IMR-90 (cell line): ENCODE data around the gene DOK4. TPM values are rescaled to one million over a fixed set of nuclear protein-coding genes. Genes with fewer than 3 reads are reported as not detected.

Source experiments
- ATAC-seq: fragments of 200-7000 bp; cut with Tn5 transposase; 2 replicates; pipeline ENCODE4 v1.9.1; 2020; ENCODE audit warnings: low read depth, mild to moderate bottlenecking, moderate library complexity
- BruUV-seq: library from RNA; stranded (reverse); fragments of 400-500 nt; replicated peaks from 2 replicates; lab custom pipeline; 2021; lab: Mats Ljungman, UMichigan
- CTCF ChIA-PET: fragments of 300-600 bp; formaldehyde crosslinking; extraction: SDS; loops from one replicate; lab custom pipeline; 2021; ENCODE audit warnings: antibody characterized with exemption; lab: Yijun Ruan, JAX
- POLR2A ChIA-PET: fragments of 300-600 bp; sonication (Branson Sonifier 250); formaldehyde crosslinking; loops from one replicate; lab custom pipeline; 2022; ENCODE audit warnings: antibody characterized with exemption; ENCODE audit not compliant: unreplicated experiment; lab: Charles Lee
- DNase-seq: peaks from one replicate; pipeline ENCODE4 v3.0.0; 2013
- H2AFZ ChIP-seq: replicated peaks from 2 replicates; pipeline ENCODE3; 2013; ENCODE audit warnings: low read length, mild to moderate bottlenecking; ENCODE audit not compliant: poor library complexity
- H2AK5ac ChIP-seq: 2 replicates; pipeline ENCODE4 v1.6.1; 2013; ENCODE audit warnings: low read depth, low read length, inconsistent platforms
- H2AK9ac ChIP-seq: replicated peaks from 2 replicates; pipeline ENCODE3; 2013; ENCODE audit warnings: mild to moderate bottlenecking, low read depth, low read length, moderate library complexity; ENCODE audit not compliant: poor library complexity
- H2BK120ac ChIP-seq: 2 replicates; pipeline ENCODE4 v1.6.1; 2013; ENCODE audit warnings: low read depth, low read length, inconsistent platforms
- H2BK15ac ChIP-seq: 3 replicates; pipeline ENCODE4 v1.6.1; 2013; ENCODE audit warnings: low read depth, low read length, inconsistent platforms
- H2BK20ac ChIP-seq: 2 replicates; pipeline ENCODE4 v1.6.1; 2013; ENCODE audit warnings: low read depth, mild to moderate bottlenecking, inconsistent platforms, low read length, moderate library complexity
- H2BK5ac ChIP-seq: 2 replicates; pipeline ENCODE4 v1.6.1; 2013; ENCODE audit warnings: mild to moderate bottlenecking, low read depth, low read length, inconsistent platforms; ENCODE audit not compliant: poor library complexity, severe bottlenecking
- H3K14ac ChIP-seq: replicated peaks from 2 replicates; pipeline ENCODE4 v1.6.1; 2013; ENCODE audit warnings: low read depth, low read length, inconsistent platforms
- H3K18ac ChIP-seq: 2 replicates; pipeline ENCODE4 v1.6.1; 2013; ENCODE audit warnings: low read depth, low read length, control low read depth
- H3K23ac ChIP-seq: 2 replicates; pipeline ENCODE4 v1.6.1; 2013; ENCODE audit warnings: low read depth, low read length, inconsistent platforms
- H3K27ac ChIP-seq: 2 replicates; pipeline ENCODE4 v1.5.1; 2013; ENCODE audit warnings: mild to moderate bottlenecking, control low read depth, low read length; ENCODE audit not compliant: insufficient read depth
- H3K27me3 ChIP-seq: 2 replicates; pipeline ENCODE4 v1.6.1; 2013; ENCODE audit warnings: low read length; ENCODE audit not compliant: control insufficient read depth, insufficient read depth
- H3K36me3 ChIP-seq: 2 replicates; pipeline ENCODE4 v1.6.1; 2013; ENCODE audit warnings: low read length, mixed read lengths; ENCODE audit not compliant: control insufficient read depth, insufficient read depth
- H3K4ac ChIP-seq: 2 replicates; pipeline ENCODE4 v1.6.1; 2013; ENCODE audit warnings: low read depth, low read length, inconsistent platforms
- H3K4me1 ChIP-seq: 2 replicates; pipeline ENCODE4 v1.6.1; 2013; ENCODE audit warnings: low read length, mixed read lengths; ENCODE audit not compliant: control insufficient read depth, insufficient read depth
- H3K4me2 ChIP-seq: 2 replicates; pipeline ENCODE4 v1.6.1; 2013; ENCODE audit warnings: low read depth, mild to moderate bottlenecking, control low read depth, low read length, moderate library complexity
- H3K4me3 ChIP-seq: 2 replicates; pipeline ENCODE4 v1.5.1; 2013; ENCODE audit warnings: low read depth, mild to moderate bottlenecking, control low read depth, low read length, moderate library complexity; ENCODE audit not compliant: insufficient read depth
- H3K56ac ChIP-seq: 2 replicates; pipeline ENCODE4 v1.6.1; 2013; ENCODE audit warnings: low read length, inconsistent platforms; ENCODE audit not compliant: insufficient read depth; ENCODE audit errors: extremely low read depth
- H3K79me1 ChIP-seq, 2 experiments: 2 replicates each; pipeline ENCODE4 v1.6.1; 2013; ENCODE audit warnings: low read length in 2 of 2, inconsistent platforms in 1 of 2, low read depth in 1 of 2
- H3K9ac ChIP-seq: 2 replicates; pipeline ENCODE4 v1.6.1; 2013; ENCODE audit warnings: low read depth, low read length, control low read depth
- H3K9me1 ChIP-seq: 2 replicates; pipeline ENCODE4 v1.6.1; 2013; ENCODE audit warnings: low read length, inconsistent platforms; ENCODE audit not compliant: insufficient read depth
- H3K9me3 ChIP-seq: 2 replicates; pipeline ENCODE4 v1.6.1; 2013; ENCODE audit warnings: low read length; ENCODE audit not compliant: control insufficient read depth, insufficient read depth
- H4K20me1 ChIP-seq: 2 replicates; pipeline ENCODE4 v1.6.1; 2013; ENCODE audit warnings: low read length, inconsistent platforms; ENCODE audit not compliant: insufficient read depth
- H4K5ac ChIP-seq: 2 replicates; pipeline ENCODE4 v1.6.1; 2013; ENCODE audit warnings: mild to moderate bottlenecking, low read depth, low read length, control low read depth
- H4K8ac ChIP-seq, 2 experiments: 2 replicates each; pipeline ENCODE4 v1.6.1; 2013; ENCODE audit warnings: low read depth in 2 of 2, low read length in 2 of 2, control low read depth in 1 of 2, inconsistent platforms in 1 of 2
- H4K91ac ChIP-seq: 2 replicates; pipeline ENCODE4 v1.6.1; 2013; ENCODE audit warnings: low read depth, low read length, inconsistent platforms; ENCODE audit not compliant: insufficient read depth
- BHLHE40 ChIP-seq: fragments of 150-350 bp; IDR thresholded peaks from 2 replicates; pipeline ENCODE4 v1.6.1; 2016; ENCODE audit warnings: mild to moderate bottlenecking, low read depth, low read length
- CEBPB ChIP-seq: IDR thresholded peaks from 2 replicates; pipeline ENCODE4 v1.6.1; 2012; ENCODE audit warnings: low read depth, low read length, improper control_type of control experiment
- CHD1 ChIP-seq: IDR thresholded peaks from 2 replicates; pipeline ENCODE4 v1.6.1; 2012; ENCODE audit warnings: low read depth, low read length, improper control_type of control experiment
- FOS ChIP-seq: fragments of 150-350 bp; IDR thresholded peaks from 2 replicates; pipeline ENCODE4 v1.6.1; 2016; ENCODE audit warnings: low read depth, low read length
- MAFK ChIP-seq: IDR thresholded peaks from 2 replicates; pipeline ENCODE4 v1.6.1; 2012; ENCODE audit warnings: low read depth, low read length, improper control_type of control experiment
- MAZ ChIP-seq: IDR thresholded peaks from 2 replicates; pipeline ENCODE4 v1.6.1; 2012; ENCODE audit warnings: low read depth, mild to moderate bottlenecking, low read length, improper control_type of control experiment, moderate library complexity, borderline replicate concordance
- MXI1 ChIP-seq: IDR thresholded peaks from 2 replicates; pipeline ENCODE4 v1.6.1; 2012; ENCODE audit warnings: low read depth, mild to moderate bottlenecking, low read length, moderate library complexity, borderline replicate concordance
- NFE2L2 ChIP-seq: fragments of 150-350 bp; IDR thresholded peaks from 2 replicates; pipeline ENCODE4 v1.6.1; 2016; ENCODE audit warnings: low read depth, mild to moderate bottlenecking, low read length
- POLR2A ChIP-seq: IDR thresholded peaks from 2 replicates; pipeline ENCODE4 v1.6.1; 2012; ENCODE audit warnings: mild to moderate bottlenecking, low read depth, low read length
- RAD21 ChIP-seq: IDR thresholded peaks from 2 replicates; pipeline ENCODE4 v1.6.1; 2012; ENCODE audit warnings: low read length, improper control_type of control experiment
- RCOR1 ChIP-seq: IDR thresholded peaks from 2 replicates; pipeline ENCODE4 v1.6.1; 2012; ENCODE audit warnings: mild to moderate bottlenecking, low read length, improper control_type of control experiment; ENCODE audit not compliant: insufficient replicate concordance
- RFX5 ChIP-seq: IDR thresholded peaks from 2 replicates; pipeline ENCODE4 v1.8.0; 2012; ENCODE audit warnings: low read depth, mild to moderate bottlenecking, low read length, moderate library complexity
- SMC3 ChIP-seq: fragments of 150-350 bp; IDR thresholded peaks from 2 replicates; pipeline ENCODE4 v1.6.1; 2016; ENCODE audit warnings: low read depth, mild to moderate bottlenecking, antibody characterized with exemption, low read length, moderate library complexity
- WGBS, 2 experiments: methylation state at CpG; one replicate each; pipeline versions ENCODE4 v1.1.5 to v1.1.7; 2013; ENCODE audit warnings: missing lambda C conversion rate in 2 of 2; ENCODE audit not compliant: insufficient read length in 1 of 2; ENCODE audit errors: extremely low coverage in 2 of 2; 5-methylcytosine and 5-hydroxymethylcytosine counted together
- dilution Hi-C: fragments of 300-500 bp; cut with HindIII; formaldehyde crosslinking; loops from one replicate; pipeline ENCODE4 v1.14.3; 2018; ENCODE audit warnings: low sequenced_read_pairs; ENCODE audit not compliant: unreplicated experiment
- in situ Hi-C: fragments of 300-500 bp; cut with MboI; formaldehyde crosslinking; loops from 3 replicates; pipeline ENCODE4 v1.14.3; 2019; ENCODE audit warnings: low sequenced_read_pairs, inconsistent platforms, mixed read lengths
- intact Hi-C: fragments of 100-400 bp; cut with micrococcal nuclease; formaldehyde crosslinking; loops from 2 replicates; pipeline ENCODE4 v1.10.0; 2022
- polyA plus RNA-seq, 3 experiments: library from polyadenylated mRNA; depleted of rRNA; stranded (reverse); fragments of >200 nt; gene quantifications; 2 replicates each; pipeline ENCODE4 v1.2.3, GENCODE V29; 2012; ENCODE audit warnings: low replicate concordance in 1 of 3
- total RNA-seq: library from RNA; depleted of rRNA; stranded (reverse); fragments of >200 nt; gene quantifications from 2 replicates; pipeline ENCODE4 v1.2.3, GENCODE V29; 2012
- TF ChIP-seq, protein P1 (sequence below): fragments of 150-350 bp; IDR thresholded peaks from 2 replicates; pipeline ENCODE4 v1.6.1; 2017; ENCODE audit warnings: mild to moderate bottlenecking, antibody characterized with exemption, low read length, low read depth
- TF ChIP-seq, protein P2 (sequence below): fragments of 150-350 bp; IDR thresholded peaks from 2 replicates; pipeline ENCODE4 v1.6.1; 2016; ENCODE audit warnings: low read depth, mild to moderate bottlenecking, low read length, moderate library complexity, borderline replicate concordance
- TF ChIP-seq, protein P3 (sequence below): conservative IDR thresholded peaks from 2 replicates; pipeline ENCODE4 v1.5.1; 2012; ENCODE audit warnings: mild to moderate bottlenecking, low read depth, low read length, improper control_type of control experiment

The DOK4 gene
- total and polyA plus RNA-seq, 2 of the 4 experiments (the other 2 are of a cell fraction), result 22.0 to 25.9 TPM

- Histone ChIP-seq H3K27ac (no peak overlapping the region), H2AK9ac (no peak overlapping the region), H2AK5ac (no peak overlapping the region), H2BK15ac (no peak overlapping the region), H4K8ac (no peak overlapping the region), H3K23ac (no peak overlapping the region), H3K18ac (no peak overlapping the region), H3K4me3 (no peak overlapping the region), H3K9me1 (no peaks in the 10 kb centered on the region), H4K91ac (no peak overlapping the region), H3K14ac (no peak overlapping the region), H2BK20ac (no peak overlapping the region), H3K9me3 (no peaks in the 10 kb centered on the region), H4K20me1 (no peaks in the 10 kb centered on the region), H3K27me3 (peaks cover 43% of the 10 kb centered on the region), H3K4me2 (no peak overlapping the region), H2AFZ (no peak overlapping the region), H3K79me1 (no peaks in the 10 kb centered on the region), H4K5ac (no peak overlapping the region), H3K4ac (no peak overlapping the region), H3K36me3 (no peaks in the 10 kb centered on the region), H3K4me1 (no peaks in the 10 kb centered on the region), H3K9ac (no peak overlapping the region), H3K56ac (no peak overlapping the region), H2BK120ac (no peak overlapping the region), H2BK5ac (no peak overlapping the region)
- intact Hi-C loops (no loop called here), dilution Hi-C loops (no loop called here), in situ Hi-C loops (no loop called here)
- no peak for TF ChIP-seq RAD21
- TF ChIP-seq MAZ, result no peak
- no peak for TF ChIP-seq MXI1
- TF ChIP-seq NFE2L2, result no peak
- TF ChIP-seq CEBPB, result no peak
- TF ChIP-seq POLR2A, result no peak
- TF ChIP-seq CHD1, result no peak
- TF ChIP-seq, protein P1, sequence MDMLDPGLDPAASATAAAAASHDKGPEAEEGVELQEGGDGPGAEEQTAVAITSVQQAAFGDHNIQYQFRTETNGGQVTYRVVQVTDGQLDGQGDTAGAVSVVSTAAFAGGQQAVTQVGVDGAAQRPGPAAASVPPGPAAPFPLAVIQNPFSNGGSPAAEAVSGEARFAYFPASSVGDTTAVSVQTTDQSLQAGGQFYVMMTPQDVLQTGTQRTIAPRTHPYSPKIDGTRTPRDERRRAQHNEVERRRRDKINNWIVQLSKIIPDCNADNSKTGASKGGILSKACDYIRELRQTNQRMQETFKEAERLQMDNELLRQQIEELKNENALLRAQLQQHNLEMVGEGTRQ, result no peak
- TF ChIP-seq, protein P2, sequence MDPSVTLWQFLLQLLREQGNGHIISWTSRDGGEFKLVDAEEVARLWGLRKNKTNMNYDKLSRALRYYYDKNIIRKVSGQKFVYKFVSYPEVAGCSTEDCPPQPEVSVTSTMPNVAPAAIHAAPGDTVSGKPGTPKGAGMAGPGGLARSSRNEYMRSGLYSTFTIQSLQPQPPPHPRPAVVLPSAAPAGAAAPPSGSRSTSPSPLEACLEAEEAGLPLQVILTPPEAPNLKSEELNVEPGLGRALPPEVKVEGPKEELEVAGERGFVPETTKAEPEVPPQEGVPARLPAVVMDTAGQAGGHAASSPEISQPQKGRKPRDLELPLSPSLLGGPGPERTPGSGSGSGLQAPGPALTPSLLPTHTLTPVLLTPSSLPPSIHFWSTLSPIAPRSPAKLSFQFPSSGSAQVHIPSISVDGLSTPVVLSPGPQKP, result no peak
- TF ChIP-seq RFX5, result no peak
- no peak for TF ChIP-seq SMC3
- no peak for TF ChIP-seq FOS
- TF ChIP-seq, protein P3, sequence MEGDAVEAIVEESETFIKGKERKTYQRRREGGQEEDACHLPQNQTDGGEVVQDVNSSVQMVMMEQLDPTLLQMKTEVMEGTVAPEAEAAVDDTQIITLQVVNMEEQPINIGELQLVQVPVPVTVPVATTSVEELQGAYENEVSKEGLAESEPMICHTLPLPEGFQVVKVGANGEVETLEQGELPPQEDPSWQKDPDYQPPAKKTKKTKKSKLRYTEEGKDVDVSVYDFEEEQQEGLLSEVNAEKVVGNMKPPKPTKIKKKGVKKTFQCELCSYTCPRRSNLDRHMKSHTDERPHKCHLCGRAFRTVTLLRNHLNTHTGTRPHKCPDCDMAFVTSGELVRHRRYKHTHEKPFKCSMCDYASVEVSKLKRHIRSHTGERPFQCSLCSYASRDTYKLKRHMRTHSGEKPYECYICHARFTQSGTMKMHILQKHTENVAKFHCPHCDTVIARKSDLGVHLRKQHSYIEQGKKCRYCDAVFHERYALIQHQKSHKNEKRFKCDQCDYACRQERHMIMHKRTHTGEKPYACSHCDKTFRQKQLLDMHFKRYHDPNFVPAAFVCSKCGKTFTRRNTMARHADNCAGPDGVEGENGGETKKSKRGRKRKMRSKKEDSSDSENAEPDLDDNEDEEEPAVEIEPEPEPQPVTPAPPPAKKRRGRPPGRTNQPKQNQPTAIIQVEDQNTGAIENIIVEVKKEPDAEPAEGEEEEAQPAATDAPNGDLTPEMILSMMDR, result no peak
- no peak for TF ChIP-seq BHLHE40
- TF ChIP-seq MAFK, result no peak
- TF ChIP-seq RCOR1, result no peak
- DNase-seq (no peak), ATAC-seq (no peak)
- BruUV-seq, result no TSS peak
- ChIA-PET CTCF (no interaction called here), POLR2A (no interaction called here)
- WGBS, 2 experiments, result 33% methylated on average over 3 of the region's 13 CpGs; no CpG with 5 or more reads in 1 of the 2 experiments
Measured at GRCh38 chr16:57497121-57497520, 10.8 kb upstream of the DOK4 start.
